ENCODE data around the gene SLCO4A1.

SLCO4A1 gene, protein sequence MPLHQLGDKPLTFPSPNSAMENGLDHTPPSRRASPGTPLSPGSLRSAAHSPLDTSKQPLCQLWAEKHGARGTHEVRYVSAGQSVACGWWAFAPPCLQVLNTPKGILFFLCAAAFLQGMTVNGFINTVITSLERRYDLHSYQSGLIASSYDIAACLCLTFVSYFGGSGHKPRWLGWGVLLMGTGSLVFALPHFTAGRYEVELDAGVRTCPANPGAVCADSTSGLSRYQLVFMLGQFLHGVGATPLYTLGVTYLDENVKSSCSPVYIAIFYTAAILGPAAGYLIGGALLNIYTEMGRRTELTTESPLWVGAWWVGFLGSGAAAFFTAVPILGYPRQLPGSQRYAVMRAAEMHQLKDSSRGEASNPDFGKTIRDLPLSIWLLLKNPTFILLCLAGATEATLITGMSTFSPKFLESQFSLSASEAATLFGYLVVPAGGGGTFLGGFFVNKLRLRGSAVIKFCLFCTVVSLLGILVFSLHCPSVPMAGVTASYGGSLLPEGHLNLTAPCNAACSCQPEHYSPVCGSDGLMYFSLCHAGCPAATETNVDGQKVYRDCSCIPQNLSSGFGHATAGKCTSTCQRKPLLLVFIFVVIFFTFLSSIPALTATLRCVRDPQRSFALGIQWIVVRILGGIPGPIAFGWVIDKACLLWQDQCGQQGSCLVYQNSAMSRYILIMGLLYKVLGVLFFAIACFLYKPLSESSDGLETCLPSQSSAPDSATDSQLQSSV

DNA sequence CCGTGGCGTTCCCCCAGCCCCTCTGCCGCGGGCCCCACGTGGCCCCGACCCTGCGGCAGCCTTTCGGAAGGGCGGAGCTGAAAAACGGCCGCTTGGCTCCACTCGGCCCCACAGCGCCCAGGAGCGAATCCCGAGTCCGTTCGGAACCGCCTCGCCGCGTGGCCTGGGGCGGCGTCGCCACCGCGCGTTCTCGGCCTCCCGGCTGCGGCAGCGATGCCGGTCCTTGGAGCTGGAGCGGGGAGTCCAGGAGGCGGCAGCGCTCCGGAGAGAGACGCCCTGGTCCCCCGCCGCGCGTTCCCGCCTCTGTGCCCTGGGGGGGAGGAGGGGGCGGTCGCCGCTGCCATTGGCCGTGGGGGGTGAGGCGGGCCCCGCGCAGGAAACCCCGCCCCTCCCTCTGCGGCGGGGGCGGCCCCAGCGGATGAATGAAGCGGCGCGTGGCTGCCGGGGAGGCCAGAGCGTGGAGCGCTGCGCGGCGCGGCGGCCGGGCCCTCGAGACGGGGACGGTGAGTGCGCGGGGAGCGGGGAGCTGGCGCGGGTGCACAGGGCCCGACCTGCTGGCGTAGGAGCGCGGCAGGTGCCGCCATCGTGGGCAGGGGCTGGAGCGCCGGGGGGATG, at the start of gene SLCO4A1:
SLCO4A1 (plus strand) TSS at position 453 of the 615 bp plus-strand sequence. CDS start 13,952 bp downstream, outside the sequence.
- no peak for DNase-seq

DNA sequence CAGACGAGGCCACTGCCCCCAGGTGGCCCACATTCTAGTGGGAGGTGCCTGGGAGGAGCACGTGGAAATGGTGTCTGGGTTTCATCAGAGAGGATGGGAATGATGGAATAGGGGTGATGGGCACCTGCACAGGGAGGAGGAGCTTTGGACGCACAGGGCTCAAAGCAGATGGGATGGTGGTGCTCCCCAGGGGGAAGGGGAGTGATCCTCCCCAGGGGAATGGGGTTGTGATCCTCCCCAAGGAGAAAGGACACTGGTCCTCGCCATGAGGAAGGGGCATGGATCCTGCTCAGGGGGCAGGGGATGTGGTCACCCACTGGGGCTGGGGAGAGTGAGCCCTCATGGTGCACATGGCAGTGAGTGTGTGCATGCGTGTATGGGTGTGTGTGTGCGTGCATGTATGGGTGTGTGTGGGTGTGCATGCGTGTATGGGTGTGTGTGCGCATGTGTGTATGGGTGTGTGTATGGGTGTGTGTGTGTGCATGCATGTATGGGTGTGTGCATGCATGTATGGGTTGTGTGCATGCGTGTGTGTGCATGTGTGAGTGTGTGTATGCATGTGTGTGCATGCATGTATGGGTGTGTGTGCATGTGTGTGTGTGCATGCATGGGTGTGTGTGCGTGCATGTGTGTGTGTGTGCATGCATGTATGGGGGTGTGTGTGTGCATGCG, 49.7 kb upstream of the SLCO4A1 start:
- no peak for DNase-seq

DNA sequence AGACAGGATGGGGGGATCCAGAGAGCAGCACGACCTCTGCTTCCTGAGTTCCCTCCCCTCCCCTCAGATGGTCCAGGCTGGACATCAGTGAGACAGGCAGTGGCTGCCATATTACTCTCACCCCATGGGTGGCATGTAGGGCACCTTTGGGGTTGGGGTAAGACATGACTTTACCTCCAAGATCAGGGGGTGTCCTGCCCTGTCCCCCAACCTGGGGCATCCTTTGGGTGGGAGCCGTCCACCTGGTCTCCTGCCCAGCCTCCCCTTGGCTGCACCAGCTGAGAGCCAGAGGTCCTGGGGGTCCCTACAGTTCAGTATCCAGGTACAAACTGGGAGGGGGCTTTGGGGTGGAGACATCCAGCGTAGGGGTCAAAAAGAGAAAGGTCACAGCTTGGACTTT, 48.7 kb upstream of the SLCO4A1 start:
- DNase-seq: no peak

DNA sequence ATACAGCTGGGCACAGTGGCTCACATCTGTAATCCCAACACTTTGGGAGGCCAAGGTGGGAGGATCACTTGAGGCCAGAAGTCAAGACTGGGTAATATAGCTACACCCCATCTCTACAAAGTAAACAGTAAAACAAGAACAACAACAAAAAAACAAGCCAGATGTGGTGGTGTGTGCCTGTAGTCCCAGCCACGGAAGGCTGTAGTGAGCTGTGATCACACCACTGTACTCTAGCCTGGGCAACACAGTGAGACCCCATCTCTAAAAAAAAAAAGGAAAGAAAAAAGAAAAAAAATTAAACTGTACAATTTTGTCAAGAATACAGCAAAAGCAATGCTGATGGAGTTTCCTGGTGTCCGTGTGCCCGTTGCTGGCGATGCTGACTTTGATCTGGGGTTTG, 47.2 kb upstream of the SLCO4A1 start:
- DNase-seq: no peak

DNA sequence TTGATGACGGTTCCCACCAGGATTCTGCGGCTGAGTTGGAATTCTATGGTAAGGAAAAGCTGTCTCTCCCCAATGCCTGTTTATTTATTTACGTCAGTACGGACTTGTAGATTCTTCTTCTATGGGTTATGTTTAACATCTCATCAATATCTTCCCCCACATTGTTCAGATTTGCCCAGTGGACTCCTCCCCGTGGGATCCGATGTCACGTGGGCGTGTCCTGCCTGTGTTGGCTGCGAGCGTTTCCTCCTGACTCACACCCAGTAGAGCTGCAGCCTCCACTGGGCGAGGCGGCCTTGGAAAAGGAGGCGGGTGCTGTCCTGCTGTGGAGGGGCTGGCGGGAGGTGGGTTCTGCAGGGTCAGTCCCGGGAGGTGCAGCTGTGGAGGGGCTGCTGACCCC, 46.8 kb upstream of the SLCO4A1 start:
- no peak for DNase-seq

DNA sequence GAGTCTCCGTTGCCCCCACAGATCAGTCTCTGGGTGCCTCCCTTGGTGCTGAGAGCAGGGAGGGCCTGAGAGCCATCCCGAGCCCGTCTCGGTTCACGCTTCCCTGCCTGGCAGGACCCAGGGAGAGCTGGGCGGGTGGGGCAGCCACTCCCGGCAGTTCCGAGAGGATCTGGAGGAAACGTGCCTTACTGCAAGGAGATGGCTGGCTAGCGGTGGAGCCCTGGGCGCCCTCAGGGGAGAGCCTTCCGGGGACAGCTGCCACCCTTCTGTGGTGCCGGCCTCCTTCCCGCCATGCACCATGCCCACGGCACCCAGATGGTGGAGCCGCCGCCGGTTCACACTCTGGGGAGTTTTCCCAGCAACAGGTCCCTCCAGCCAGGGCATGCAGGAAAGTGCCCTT, 45.8 kb upstream of the SLCO4A1 start:
- DNase-seq: no peak

DNA sequence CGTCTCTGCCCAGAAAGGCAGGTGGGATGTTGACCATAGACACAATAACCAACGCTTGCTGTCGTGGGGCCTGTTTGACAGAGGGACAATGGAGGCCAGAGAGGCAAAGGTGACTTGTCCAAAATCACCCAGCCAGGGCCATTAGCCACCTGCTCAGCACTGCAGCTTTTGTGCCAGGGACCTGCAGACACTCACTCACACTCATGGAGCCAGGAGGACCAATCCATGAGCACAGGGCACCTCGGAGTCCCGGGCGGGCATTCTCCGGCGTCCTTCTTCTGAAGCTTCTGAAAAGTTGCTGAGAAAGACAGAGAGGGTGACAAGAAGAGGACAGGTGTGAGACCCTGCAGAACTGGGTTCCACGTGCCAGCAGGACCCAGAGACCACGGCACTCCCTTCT, 45.4 kb upstream of the SLCO4A1 start:
- DNase-seq: no peak

DNA sequence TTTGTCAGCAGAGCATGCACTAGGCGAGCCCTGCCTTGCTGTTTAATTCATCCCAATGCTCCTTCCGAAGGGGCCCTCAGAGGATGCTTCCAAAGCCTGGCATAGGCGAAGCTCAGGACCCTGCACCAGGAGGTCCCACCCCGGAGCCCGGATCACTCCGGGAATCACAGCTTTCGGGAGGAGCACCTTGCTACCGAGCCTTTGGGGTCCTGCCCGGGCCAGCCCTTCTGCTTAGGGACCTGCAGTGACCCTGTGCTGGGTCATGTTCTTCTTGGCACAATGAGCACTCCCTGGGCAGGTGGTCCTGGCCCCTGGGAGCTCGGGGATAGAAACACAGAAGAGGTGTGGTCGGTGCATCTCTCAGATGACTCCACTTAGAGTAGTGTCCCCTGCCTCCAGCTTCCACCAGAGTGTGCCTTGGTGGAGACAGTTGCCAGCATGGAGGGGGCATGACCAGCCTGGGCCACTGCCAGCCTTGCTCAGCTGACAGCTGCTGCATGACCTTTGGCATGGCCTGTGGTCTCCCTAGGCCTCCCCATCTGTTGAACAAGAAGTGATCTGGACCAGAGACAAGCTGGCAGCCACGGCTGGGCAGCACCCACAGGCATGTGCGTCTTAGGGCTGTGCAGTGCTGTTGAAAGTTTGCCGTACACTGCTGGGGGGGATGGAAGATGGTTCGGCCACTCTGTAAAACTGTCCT, 44.7 kb upstream of the SLCO4A1 start:
- DNase-seq: no peak

DNA sequence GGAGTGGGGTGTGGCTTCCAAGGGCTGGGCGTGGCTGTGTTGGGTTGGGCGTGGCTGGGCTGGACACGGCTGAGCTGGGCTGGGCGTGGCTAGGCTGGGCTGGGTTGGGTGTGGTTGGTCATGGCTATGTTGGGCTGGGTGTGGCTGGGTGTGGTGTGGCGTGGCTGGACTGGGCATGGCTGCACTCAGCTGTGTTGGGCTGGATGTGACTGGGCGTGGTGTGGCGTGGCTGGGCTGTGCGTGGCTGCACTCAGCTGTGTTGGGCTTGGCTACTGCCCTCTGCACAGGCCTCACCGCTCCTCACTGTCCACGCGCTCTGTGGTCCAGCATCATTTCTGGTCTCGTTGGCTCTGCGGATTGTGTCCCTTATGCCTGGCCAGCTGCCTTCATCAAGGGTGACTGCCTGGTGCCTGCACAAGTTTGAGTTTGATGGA, 43.5 kb upstream of the SLCO4A1 start:
- no peak for DNase-seq

DNA sequence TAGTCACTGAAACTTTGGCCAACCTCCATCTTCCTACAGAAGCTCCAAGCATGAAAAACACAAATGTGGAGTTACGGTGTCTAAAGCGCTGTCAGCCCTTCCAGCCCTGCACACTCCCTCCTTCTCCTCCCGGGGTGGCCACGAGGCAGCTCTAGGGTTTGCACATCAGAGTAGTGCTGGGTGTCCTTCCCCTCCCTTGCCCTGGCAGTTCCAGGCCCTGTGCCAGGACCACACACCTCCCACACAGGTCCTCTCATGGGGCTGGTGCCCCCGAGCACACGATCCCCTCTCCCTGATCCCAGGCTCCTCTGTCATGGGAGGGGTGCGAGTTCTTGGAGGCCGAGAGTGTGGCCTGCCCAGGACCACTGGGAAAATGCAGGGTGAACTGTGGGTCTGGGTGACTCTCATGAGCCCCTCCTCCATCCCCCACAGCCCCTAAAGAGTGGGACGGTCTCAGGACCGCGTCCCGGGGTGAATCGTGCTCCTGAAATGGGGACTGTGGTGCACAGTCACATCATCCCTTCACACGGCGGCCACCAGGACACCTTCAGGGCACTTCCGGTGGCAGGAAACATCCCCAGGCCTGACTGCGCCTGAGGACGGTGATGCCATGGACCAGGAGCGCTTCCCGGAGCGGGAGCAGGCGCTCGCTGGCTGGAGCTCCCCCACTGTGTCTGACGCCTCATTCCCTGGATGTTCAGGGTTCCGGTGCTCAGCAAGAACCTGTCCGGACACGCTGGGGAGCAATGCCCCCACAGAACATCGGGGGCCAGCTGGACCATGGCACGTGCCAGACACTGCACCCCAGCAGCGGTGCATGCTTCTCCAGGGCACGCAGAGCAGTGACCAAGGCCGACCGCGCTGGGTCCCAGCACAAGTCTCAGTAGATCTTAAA, 42.8 kb upstream of the SLCO4A1 start:
- no peak for DNase-seq

DNA sequence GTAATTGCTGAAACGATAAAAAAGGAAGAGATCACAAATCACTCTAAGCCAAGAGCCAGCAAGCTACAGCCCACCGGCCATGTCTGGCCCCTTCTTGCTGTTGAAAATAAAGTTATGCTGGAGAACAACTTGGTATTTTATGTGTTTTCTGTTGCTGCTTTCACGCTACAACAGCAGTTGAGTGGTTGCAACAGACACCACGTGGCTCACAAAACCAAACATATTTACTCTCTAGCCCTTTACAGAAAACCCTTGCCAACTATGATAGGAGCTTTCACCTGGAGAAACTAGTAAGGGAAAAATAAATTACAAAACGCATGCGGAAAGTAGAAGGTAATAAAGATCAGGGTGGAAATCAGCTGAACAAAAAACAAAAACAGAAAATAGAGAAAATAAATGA, 41.1 kb upstream of the SLCO4A1 start:
- DNase-seq: no peak

DNA sequence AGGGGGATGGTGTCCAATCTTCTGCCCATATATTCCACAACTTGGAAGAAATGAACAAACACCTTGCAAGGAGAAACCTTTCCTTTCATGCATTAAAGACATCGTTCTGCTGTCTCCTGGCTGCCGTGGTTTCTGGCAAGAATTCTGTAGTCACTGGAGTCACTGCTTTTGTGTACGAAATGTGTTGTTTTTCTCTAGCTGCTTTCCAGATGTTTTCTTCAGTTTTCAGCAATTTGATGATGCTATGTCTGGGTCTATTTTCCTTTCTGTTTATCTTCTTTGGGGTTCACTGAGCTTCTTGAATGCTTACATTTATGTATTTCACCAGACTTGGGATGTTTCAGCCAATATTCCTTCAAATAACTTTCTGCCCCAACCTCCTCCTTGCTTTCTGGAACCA, 40.6 kb upstream of the SLCO4A1 start:
- no peak for DNase-seq

DNA sequence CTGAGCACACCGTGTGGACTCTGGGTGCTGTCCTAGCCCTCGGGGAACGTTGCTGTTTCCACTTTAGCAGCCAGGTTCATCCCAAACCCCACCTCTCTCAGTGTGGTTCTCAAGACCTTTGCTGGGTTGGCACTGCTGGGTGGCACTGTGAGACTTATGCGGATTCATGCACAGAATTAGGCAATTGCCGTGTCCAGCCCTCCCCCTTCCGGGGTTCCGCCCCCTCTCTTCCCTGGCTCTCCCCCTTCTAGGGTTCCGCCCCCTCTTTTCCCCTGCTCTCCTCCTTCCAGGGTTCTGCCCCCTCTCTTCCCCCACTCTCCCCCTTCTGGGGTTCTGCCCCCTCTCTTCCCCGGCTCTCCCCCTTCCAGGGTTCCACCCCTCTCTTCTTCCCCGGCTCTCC, 39.8 kb upstream of the SLCO4A1 start:
- no peak for DNase-seq

DNA sequence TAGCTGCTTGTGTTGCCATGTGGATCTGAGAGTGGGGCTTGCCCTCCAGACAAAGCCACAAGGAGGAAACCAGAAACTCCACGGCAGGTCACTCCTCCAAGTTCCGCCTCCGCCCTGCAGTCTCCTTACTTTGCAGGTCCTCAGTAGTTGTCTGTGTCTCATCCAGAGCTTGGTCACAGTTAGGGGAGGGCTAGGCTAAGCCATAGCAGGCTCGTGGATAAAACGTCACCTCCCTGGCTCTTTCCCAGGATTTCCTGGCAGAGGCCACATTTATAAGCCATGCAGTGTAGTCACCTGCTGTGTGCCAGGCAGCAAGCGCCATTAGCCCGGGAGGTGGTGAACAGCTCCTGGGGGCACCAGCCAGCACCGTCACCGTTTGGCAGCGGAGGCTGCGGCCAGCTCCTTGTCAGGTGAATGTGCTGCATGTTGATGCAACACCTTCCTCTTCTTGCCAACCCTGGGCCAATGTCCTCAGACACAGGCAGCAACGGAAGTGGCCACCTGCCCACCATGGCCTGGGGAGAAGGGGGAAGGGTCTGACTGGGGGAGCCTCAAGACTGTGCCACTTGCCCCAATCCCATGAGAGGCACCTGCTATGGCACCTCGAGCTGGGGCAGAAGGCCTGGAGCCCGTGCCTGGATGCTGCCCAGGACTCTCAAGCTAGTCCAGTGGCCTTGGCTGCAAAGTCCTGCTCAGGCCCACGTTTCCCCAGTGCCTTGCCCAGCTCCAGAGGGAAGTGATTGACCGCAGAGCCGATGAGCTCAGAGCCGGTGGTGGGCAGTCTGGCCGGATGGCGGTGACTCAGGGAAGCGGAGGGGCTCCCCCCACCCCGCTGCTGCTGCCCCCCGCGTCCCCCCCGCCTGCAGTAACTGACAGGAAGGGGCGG, 39.0 kb upstream of the SLCO4A1 start:
- no peak for DNase-seq

DNA sequence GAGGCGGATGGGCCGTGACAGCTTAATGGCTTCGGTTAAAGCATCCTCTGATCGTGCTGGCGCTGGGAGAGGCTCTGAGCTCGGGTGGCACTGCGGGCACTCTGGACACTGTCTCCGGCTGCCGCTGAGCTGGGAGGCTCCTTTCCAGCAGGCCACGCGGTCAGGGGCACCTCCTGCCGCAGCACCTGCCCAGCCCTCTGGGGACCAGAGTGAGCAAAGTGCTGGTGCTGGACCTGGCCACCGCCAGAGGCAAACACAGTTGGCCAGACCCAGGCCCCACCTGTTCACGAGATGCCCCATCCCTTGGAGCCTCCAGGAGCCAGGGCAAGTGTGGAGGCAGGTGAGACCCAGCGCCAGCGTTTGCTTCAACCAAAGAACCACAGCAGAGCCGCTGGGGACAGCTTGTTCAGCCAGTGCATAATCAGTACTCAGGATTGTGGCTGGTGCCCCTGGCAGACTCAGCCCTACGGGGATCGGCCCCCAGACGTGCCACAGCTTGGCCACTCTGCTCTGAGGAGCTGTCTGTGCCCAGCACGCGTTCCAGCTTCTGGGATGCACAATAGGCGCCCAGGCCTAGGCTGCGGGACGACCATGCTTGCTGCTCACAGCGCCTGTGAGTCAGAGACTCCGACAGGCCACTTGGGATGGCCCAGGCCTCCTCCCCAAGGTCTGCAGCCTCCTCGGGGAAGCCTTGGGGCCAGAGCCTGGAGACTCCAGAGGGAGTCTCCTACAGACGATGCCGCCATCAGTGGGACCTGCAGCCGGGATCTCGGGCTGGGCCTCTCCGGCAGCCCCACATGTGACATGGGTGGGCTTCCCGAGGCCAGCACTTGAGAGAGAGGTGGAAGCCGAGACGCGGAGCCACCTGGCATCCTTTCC, 38.2 kb upstream of the SLCO4A1 start:
- DNase-seq: no peak

DNA sequence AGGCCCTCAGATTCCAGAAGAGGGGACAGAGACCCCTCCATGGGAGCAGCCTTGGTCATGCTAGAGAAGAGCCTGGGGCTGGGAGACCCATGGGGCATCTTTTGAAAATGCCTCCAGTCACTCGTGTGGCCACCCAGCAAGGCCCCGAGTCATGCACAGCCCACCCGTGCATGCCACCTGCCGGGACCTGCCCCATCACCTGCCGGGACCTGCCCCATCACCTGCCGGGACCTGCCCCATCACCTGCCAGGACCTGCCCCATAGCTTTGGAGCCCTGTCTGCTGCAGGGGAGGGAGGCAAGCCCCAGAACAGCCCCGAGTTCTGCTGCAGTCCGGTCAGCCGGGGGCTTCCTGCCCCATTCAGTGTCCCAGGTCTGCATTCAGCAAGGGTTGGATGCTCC, 37.5 kb upstream of the SLCO4A1 start:
- DNase-seq: no peak

DNA sequence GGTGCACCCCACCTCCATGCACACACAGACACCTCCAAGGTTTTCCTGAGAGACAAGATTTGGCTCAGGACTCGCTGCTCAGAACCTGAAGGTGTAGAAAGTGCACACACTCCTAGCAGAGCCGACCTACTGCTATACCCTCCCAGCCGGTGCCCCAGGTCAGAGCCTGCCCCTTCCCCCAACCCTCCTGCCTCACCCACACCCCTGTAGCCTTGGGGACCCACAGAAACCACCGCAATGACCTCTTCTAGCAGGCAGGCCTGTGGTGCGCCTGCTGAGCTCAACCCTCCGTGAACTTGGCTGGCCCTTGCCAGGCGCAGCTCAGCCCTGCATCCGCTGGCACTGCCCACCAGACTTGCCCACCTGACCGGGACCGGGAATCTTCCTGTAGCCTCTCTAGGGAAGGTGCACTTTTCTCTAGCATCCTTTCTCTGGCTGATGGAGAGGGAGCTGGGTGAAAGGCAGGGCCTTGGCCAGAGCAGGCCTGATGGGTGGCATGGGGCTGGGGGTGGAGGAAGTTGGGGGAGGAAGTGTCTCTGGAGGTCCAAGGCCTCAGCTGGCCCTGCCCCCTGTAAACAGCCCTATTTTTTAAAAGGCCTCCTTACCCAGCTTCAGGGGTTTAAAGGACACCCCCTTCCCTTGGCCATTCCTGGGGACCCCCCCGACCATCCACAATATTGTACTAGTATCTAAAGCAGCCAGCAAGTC, 36.9 kb upstream of the SLCO4A1 start:
- no peak for DNase-seq

DNA sequence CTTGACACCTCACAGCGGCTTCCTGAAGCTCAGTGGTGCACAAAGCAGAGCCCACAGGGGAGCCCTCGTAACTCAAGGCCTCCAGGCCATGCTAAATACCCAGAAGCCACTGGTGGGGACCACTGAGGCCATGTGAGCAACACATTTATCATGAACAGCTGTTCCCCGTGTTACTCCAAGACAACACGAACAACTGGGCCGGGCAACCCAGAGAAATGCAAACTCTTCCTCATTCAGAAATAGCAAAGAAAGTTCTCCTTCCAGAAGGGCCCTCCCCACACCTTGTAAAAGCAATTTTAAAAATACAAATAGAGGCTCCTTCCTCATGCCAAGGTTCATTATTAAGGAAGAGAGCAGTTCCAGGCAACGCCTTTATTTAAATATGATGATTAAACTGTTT, 36.3 kb upstream of the SLCO4A1 start:
- no peak for DNase-seq

Measured in cortex of kidney (tissue), 1 donor.